Testis (tissue), 2 donors: Measurements from ENCODE around the gene CUBN.

Experiments
- POLR2A ChIP-seq: fragments of 450-650 bp; IDR thresholded peaks from one replicate; pipeline ENCODE4 v1.6.1; 2017; ENCODE audit warnings: antibody characterized with exemption, mild to moderate bottlenecking, moderate library complexity
- TF ChIP-seq, protein P1 (sequence below), 3 experiments: fragments of 450-650 bp in 2 of 3; fragments of 200-600 bp in 1 of 3; sonication (generic) in 1 of 3; IDR thresholded peaks; one replicate each; pipeline ENCODE4 v1.5.1; 2016 to 2019; ENCODE audit warnings: antibody characterized with exemption in 3 of 3, mild to moderate bottlenecking in 2 of 3, moderate library complexity in 1 of 3

DNA sequence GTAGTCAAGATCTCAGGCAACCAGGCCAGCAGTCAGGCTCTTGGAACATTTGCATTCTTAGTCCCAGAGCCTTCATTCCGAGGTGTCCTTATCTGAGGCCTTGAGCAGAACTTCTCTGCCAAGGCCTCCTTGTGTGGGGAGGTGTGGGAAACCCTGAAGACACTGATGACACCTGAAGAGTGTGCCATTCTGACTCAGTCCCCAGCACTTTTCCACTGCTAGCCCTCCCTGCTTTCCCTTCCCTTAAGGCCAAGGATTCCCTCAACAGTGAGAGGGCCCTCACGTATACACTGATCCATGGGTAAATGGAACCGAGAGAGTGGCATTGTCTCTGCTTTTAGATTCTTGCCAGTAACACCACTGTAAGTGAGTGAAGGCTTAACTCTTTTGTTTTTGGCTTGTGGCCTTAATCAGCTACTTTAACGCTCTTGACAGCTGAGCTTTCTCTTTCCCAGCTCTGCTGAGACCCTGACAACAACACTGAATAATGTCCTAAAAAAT lies 41.6 kb upstream of the CUBN start:
- no peak for TF ChIP-seq POLR2A
- TF ChIP-seq, protein P1, sequence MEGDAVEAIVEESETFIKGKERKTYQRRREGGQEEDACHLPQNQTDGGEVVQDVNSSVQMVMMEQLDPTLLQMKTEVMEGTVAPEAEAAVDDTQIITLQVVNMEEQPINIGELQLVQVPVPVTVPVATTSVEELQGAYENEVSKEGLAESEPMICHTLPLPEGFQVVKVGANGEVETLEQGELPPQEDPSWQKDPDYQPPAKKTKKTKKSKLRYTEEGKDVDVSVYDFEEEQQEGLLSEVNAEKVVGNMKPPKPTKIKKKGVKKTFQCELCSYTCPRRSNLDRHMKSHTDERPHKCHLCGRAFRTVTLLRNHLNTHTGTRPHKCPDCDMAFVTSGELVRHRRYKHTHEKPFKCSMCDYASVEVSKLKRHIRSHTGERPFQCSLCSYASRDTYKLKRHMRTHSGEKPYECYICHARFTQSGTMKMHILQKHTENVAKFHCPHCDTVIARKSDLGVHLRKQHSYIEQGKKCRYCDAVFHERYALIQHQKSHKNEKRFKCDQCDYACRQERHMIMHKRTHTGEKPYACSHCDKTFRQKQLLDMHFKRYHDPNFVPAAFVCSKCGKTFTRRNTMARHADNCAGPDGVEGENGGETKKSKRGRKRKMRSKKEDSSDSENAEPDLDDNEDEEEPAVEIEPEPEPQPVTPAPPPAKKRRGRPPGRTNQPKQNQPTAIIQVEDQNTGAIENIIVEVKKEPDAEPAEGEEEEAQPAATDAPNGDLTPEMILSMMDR (IDR thresholded peaks at IDR 0.05): no peak
